HG03039 (cell line): Measurements from ENCODE around the gene MRPS18A.
"Not testable (repeated sequence)": the region's sequence is repeated elsewhere in the genome, so short reads cannot be mapped to it uniquely, and the experiment has no call there.

ENCODE experiments used
- ATAC-seq: cut with Tn5 transposase; IDR thresholded peaks from one replicate; pipeline ENCODE4 v1.9.1; 2021; ENCODE audit warnings: mild to moderate bottlenecking, moderate library complexity; ENCODE audit not compliant: unreplicated experiment

The MRPS18A gene

DNA sequence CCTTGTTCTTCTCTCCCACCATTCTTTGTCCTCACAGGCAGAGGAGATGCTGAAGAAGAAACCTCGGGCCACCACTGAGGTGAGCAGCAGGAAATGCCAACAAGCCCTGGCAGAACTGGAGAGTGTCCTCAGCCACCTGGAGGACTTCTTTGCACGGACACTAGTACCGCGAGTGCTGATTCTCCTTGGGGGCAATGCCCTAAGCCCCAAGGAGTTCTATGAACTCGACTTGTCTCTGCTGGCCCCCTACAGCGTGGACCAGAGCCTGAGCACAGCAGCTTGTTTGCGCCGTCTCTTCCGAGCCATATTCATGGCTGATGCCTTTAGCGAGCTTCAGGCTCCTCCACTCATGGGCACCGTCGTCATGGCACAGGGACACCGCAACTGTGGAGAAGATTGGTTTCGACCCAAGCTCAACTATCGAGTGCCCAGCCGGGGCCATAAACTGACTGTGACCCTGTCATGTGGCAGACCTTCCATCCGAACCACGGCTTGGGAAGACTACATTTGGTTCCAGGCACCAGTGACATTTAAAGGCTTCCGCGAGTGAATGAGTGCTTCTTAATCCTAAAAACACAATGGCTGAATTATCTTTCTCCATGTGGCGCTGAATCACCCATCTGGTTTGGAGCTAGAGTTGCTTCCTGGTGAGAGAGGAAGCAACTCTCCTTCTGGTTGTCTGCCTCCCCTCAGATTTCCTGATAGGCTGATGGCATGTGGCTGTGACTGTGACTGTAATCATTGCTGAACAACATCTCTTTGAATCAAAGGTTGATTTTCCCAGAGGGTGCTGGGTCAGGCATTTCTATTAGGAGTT, 47.4 kb downstream of the MRPS18A start:
- ATAC-seq: no peak

DNA sequence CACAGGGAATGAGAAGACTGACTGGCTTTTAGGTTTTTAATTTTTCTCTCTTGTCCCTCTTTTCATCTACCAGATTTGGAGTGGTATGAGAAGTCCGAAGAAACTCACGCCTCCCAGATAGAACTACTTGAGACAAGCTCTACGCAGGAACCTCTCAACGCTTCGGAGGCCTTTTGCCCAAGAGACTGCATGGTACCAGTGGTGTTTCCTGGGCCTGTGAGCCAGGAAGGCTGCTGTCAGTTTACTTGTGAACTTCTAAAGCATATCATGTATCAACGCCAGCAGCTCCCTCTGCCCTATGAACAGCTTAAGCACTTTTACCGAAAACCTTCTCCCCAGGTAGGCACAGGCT, 51.3 kb downstream of the MRPS18A start:
- no peak for ATAC-seq

DNA sequence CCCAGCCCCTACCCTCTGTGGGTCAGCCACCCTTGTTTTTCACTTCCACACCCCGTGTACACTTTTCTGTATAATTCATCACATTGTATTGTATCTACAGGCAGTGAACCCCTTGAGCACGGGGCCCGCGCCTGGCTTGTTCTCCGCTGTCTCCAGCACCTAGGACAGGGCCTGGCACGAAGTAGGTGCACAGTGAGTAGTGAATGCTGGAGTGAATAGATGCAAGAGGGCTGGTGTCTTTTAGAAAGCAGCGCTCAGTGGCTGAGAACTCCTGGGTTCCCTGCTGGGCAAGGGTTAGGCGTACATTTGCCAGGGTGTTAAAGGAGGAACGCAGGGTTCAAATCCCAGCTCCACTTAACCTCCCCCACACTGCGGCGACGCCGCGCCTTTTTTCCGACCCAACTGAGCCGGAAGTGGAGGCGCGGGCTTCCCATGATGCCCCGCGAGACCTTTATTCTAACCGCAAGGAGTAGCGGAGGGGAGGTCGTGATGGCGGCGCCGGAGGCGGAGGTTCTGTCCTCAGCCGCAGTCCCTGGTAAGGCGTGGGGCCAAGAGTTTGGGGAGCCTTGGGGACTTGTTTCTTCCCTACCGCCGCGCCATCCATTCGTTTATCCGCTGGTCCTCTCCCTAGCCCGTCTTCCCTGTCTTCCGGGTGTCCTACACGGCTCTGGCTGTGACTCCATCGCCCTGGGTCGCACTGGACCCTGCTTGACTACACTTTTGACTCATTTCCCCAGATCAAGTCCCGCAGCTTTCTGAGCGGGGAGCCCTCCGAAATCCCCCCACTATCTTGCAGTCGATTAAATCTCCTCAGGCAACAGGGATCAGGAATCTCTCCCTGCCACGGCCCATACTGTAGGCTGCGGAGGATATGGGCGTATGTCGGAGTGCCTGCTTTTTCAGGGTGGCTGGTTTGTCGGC, 51.9 kb downstream of the MRPS18A start, which contains the start of gene MAD2L1BP:
Gene MAD2L1BP (plus strand): TSS at position 454 of the 921 bp plus-strand sequence. CDS start 36 bp downstream, at position 490.
- ATAC-seq: peak; percentile 63

DNA sequence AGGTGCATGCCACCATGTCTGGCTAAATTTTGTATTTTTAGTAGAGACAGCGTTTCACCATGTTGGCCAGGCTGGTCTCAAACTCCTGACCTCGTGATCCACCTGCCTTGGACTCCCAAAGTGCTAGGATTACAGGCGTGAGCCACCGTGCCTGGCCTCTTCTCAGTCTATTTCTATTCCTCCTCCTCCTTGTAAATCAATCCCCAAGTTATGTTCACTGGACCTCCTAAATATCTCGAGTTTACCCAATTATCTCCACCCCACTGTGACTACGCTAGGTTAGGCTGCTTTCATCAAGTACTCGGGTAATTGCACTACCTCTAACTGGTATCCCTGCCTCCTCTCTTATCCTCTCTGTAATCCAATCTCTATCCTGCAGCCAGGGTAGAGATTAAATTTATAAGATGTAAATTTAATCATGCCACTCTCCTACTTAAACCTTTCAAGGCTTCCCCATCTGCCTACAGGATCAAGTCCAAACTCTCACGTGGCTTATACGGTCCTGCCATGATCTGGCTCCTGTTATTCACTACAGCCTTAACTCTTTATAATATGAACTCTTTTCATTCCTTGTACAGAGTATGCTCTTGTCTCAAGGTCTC, 52.8 kb downstream of the MRPS18A start:
- ATAC-seq: no peak

DNA sequence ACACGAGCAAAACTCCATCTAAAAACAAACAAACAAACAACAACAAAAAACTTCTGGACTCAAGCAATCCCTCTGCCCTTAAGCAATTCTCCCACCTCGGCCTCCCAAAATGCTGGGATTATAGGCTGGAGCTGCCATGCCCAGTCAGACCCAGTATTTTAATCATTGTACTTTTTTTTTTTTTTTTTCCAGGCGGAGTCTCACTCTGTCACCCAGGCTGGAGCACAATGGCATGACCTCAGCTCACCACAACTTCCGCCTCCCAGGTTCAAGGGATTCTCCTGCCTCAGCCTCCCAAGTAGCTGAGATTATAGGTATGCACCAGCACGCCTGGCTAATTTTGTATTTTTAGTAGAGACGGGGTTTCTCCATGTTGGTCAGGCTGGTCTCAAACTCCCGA, 54.6 kb downstream of the MRPS18A start:
- ATAC-seq: not testable (repeated sequence)

DNA sequence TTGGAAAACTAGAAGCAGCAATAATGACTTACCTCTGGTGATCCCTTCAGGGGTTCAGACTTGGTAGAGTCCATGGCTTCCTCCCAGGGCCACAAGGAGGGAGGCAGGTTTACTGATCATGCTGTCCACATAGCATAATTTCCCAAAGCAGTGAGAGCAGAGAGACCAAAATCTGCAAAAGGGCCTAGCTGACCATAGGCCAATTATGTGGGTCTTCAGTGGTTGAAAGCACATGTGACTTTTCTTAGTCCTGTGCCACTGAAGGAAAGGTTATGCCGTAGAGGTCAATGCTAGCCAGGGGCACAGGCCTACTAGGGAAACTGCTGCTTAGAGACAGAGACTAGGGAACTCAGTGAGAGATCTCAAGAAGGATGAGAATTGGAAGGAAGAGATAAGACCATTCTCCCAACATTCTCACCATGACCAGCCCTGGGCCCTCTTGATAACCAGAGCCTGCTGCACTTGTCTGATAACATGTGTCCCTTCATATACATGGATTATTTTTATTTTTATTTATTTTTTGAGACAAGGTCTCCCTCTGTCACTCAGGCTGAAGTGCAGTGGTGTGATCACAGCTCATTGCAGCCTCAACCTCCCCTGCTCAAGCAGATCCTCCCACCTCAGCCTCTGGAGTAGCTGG, 56.5 kb downstream of the MRPS18A start:
- ATAC-seq: no peak

DNA sequence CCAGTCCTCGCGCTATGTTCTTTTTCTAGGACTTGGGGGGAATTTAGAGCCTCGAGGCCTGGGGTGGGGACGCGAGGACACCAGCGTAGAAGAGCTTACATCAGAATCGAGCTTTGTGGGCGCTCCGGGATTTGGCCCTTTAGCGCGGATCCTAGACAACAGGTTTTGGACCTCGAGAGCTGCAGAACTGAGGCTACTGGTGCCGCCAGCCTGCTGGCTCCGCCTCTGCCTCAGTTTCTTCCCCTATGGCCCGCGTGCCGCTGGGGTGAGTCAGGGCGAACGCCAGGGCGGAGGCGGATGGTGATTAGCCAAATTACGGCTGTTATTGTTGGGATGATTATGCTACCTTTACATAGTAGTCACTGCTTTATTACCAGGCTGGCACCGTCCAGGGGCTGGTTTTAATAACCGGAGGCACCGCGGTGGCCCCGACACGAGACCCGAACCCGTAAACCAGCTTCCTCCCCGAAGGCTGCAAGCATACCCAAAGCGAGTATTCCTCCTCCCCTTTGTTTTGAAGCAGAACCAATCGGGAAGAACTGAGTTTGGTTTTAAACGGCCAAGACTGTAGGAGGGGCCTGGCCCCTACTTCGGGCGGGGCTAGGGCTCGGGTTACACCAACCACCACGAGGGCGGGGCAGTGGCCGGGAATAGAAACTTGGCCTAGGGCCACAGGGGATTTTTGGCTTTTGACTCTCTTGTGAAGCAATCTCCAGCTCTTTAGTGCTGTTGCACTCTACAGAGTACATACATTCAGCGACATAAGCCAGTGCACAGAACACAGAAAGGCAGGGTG, 57.9 kb downstream of the MRPS18A start:
- peak; percentile 64 for ATAC-seq

DNA sequence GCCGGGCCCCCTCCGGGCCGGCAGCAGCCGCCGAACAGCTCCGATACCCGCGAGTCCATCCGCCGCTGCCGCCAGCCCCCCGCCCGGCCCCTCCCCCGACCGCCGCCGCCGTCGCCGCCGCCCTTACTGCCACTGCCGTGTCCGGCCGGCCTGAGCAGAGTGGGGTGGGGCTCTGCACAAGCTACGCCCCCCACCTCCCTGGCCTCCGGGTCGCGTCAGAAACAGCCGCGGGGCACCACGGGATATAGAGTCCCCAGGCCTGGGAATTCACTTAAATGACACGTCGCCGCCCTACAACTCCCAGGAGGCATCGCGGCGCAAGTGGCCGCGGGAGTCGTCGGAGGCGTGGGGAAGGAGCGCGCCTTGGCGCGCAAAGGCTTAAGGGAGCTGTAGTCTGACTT, 58.5 kb downstream of the MRPS18A start, which contains the start of gene GTPBP2:
Gene GTPBP2 (minus strand): TSS at position 161 of the 401 bp plus-strand sequence. CDS start 102 bp downstream, at position 59.
- ATAC-seq: peak; percentile 80

DNA sequence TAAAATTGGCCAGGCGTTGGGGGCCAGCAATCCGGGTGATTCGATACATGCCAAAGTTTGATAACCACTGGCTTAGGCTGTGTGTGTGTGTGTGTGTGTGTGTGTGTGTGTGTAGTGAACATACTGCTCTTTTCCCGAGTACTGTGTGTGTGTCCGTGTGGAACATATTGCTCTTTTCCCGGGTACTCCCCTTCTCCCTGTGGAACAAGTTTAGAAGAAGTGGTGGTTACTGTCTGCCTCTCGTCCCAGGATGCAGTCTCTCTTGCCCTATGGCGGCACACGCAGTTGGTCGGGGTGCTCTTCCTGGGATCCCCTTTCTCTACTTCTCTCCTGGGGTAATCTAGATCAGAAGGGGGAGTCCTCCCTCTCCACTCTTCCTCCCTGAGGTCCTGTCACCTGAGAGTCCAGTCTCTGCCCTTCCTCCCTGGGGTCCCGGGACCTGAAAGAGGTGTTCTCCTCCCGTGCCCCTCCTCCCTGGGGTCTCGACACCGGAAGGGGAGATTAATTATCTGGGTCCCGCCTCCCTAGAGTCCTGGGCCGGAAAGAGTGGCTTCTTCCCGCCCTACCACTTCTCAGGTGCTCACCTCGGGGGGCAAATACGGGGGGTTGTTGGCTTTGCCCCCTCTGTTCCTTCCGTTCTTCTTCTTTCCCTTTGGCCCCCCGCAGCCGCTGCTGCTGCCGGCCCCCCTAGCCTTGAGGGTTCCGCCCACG, 59.0 kb downstream of the MRPS18A start:
- ATAC-seq: no peak

DNA sequence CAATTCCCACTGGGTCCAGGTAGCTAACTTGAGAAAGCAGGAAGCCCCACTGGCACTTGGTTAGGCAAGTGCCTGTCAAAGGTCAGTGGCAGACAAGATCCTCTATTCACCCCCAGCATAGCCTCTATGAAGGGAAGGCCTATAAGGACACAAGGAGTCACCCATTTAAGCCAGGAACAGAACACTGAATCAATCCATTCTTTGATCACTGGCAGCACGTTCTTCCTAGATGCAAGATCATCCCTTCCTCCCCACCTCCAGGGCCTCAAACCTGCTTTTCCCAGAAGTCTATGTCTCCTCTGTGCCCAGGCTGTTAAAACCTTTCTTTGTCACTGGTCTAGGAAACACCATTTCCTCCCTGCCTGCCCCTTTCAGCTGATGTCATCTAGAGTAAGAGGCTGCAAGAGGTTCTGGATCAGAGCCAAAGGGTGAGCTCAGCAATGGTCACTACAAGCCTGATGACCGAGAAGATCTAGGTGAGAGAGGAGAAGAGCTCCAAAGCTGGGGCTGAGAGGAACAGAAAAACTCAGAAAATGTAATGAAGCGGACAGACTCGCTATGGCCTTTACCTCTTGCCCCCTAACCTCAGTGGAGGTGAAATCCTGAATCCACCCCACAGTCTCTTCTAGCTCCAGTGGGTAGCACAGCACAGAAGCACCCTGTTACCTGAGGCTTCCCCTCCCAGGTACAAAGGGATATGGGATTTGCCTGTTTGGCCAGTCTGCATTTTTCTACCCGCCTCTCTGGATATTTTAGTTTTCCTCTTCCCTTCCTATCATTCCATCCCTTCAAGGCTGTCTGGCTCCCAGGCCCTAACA, 60.4 kb downstream of the MRPS18A start:
- ATAC-seq: no peak

DNA sequence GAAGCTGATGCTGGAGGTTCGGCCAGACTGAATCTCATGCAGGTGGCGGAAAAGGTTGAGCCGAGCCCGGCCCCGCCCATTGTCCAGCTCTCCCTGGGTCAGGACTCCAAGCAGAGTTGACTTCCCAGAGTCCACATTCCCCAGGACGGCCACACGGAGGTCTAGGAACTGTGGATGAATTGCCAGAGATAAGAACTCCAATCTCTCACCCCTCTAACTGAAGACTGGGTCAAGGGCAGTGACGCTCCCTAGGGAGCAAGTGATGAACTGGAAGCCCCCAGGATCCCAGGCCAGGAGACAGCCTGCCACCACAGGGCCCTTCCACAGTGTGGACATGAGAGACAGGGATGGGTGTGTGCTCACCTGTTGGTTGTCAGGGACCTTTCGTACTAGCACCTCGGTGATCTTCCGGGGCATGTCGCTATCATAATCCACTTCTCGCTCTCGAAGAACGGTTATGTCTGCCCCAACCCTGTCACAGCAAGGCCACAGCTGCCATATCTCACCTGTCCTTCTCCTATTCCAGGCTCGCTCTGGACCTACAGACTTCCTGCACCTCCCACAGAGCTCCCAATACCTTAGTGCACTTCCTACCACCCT, 62.1 kb downstream of the MRPS18A start:
- ATAC-seq: no peak

DNA sequence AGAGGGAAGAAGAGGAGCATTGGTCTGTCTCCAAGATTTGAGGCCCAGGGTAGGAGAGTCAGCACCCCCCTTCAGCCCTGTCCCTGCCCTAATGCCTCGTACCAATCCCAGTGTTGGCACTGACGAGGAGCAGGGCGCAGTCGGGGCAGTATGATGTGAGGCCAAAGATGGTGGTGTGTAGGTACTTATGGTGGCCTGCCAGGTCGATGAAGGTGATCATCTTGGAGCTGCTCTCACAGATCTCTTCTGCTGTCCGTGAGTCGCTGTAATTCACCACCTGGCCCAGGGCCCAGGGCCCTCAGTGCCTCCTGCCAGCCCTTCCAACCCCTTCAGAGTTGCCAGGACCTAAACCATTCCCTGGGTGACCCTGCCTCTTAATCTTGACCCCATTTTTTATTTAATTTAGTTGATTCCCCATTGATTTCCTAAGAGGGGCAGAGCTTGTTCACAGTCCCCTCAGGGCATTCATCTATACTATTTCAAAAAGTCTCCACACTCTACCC, 62.8 kb downstream of the MRPS18A start:
- no peak for ATAC-seq

DNA sequence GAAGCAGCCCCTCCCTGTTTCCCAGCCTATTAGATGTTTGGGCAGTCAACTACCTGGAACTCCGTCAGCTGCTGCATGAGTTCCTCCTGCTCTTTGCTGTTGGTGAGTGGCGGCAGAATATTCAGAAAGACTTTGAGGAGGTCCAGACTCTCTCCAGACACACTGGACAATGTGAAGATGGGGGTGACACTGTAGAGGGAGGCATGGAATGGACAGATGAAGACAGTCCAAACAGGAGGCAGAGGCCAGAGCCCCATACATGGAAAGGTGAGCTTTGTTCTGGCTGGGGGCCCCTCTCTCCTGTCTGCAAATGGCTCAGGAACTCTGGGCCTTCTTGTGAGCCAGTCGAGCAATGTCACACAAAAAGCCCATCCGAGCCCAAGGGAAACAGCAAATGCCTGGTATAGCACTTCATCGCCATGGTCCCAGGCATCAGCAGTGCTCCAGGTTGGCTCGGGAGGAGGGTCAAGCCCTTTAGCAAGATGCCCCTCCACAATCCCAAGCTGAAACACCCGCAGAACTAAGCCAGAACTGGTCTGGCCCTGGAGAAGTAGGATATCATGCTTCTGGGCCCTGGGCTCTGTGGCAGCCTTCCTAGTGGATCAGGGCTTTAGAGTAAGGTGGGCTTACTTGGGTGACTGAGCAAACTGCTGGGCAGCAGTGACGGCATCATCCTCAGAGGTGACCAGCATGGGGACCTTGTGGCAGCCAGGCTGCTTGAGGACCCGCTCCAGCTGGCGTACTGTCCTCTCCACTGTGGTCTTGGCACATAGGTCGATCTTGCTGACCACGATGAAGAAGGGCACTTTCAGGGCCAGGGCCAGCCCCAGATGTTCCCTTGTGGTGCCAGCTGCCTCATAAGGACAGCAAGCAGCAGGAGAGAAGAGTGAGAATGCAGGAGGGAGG, 63.5 kb downstream of the MRPS18A start:
- ATAC-seq: no peak

DNA sequence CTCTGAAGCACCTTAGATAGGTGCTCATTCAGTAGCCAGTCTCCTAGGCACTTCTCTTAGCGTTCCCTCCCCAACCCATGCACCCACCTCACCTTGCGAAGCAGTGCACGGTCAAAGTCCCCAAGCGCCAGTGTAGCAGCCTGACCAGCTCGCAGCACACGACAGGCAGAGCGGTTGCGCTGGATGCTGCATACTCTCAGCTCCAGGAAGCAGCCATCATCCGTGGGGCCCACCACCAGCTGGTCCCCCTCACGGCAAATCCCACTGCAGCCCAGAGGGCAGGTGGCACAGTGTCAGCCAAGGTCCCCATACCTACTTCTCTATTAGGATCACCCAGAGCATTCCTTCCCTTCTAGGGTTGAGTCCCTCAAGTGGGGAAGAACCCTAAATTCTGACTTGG, 65.0 kb downstream of the MRPS18A start:
- no peak for ATAC-seq

DNA sequence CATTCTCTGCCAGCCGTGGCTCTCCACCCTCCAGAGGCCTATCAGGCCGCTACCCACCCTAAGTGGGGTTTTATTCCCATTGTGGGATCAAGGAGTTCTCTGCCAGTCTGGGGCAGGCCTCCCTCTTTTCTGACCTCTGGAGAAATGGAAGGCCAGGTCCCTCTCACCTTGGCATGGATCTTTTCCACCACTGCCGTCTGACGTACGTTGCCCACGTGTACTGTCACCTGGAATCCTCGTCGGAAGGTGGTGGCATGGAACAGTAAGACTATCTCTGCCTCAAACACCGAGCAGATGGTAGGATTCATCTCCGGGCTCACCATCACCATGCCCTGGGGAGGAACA, 65.8 kb downstream of the MRPS18A start:
- no peak for ATAC-seq
